HG03520 (cell line): ENCODE results near the gene TSPO.

Experiments
- ATAC-seq: cut with Tn5 transposase; IDR thresholded peaks from one replicate; pipeline ENCODE4 v1.9.1; 2021; ENCODE audit warnings: mild to moderate bottlenecking, moderate library complexity; ENCODE audit not compliant: unreplicated experiment

The TSPO gene

GRCh38 chr22:43199541-43199940 lies 48.2 kb downstream of the TSPO start:
- ATAC-seq, result no peak

GRCh38 chr22:43200031-43200430 lies 48.7 kb downstream of the TSPO start:
- ATAC-seq, result no peak

DNA sequence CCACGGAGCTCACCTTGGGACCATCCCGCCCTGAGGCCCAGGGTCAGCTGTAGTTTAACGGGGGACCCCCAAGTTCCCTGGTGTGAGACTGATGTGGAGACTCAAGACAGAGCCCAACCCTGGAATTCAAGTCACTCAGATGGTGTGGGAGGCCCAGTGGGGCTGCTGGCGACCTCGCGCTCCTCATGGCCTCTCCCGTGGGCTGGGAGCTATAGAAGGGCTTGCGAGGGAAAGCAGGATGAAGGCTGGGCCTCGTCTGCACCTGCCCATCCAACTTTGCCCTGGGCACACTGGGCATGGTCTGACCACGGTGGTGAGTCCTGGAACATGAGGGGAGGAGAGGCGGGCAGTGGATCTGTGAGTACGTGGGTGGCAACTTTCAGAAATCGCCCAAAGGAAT lies 49.2 kb downstream of the TSPO start:
- ATAC-seq, result no peak

DNA sequence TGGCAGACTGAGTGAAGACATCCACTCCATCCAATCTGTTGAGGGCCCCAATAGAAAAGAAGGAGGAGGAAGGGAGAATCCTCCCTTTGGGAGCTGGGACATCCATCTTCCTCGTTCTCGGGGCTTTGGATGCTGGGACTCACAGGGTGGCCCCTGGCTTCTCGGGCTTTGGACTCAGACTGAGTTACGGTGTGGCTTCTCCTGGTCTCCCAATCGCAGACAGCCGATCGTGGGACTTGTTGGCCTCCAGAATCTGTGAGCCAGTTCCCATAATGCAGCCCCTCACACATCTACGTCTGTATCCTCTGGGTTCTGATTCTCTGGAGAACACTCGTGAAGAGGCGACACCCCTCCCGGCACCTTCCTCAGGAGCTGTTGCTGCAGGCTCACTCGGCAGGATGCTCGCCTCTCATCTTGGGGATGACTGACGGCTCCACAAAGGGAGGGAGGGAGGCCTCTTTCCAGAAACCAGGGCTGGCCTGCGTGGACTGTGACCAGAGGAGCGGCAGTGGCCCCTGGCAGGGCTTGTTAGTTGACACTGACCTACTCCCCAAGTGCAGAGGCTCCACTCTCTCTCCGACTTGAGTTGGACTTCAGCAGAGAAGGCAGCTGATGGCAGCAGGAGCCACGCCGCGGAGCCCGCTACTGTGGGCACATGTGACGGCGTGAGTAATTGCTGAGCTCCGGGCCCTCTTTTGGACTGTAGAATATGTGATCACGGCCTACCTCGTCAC lies 50.3 kb downstream of the TSPO start:
- no peak for ATAC-seq

DNA sequence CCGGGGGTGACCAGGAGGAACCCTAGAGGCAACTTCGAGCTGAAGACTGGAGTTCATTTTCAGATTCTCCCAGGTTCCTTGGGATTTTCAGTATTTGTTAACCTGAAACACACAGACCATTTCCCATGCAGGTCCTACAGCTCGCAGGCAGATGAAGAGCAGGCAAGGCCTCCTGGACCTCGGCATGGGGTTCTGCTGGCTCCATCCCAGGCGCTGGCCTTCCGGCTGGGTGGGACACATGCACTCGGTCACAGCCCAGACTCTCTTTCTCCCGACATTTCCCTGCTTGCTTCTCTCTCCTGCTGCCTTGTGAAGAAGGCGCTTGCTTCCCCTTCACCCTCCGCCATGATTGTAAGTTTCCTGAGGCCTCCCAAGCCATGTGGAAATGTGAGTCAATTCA lies 51.0 kb downstream of the TSPO start:
- ATAC-seq, result no peak

- ATAC-seq, result no peak
Measured at GRCh38 chr22:43202756-43203410, 51.5 kb downstream of the TSPO start.

GRCh38 chr22:43203471-43203981 lies 52.2 kb downstream of the TSPO start:
- no peak for ATAC-seq

DNA sequence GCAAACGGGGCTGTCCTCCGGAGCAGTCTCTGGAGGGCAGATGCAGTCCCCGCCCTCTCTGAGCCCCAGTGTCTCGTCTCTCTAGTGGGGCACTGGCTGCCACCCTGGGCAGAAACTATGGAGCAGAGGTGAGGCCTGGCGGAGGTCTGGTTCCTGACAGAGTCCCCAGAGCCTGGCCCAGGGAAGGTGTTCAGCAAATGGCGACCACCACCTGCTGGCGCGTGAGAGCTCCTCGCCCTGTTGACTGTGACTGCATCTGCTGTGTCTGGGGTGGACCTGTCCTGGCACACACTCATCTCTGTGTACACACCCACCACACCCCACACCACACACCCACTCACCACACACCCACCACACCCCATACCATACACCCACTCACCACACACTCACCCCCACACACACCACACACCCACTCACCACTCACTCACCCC lies 53.9 kb downstream of the TSPO start:
- no peak for ATAC-seq

GRCh38 chr22:43205748-43206508 lies 54.6 kb downstream of the TSPO start:
- no peak for ATAC-seq

DNA sequence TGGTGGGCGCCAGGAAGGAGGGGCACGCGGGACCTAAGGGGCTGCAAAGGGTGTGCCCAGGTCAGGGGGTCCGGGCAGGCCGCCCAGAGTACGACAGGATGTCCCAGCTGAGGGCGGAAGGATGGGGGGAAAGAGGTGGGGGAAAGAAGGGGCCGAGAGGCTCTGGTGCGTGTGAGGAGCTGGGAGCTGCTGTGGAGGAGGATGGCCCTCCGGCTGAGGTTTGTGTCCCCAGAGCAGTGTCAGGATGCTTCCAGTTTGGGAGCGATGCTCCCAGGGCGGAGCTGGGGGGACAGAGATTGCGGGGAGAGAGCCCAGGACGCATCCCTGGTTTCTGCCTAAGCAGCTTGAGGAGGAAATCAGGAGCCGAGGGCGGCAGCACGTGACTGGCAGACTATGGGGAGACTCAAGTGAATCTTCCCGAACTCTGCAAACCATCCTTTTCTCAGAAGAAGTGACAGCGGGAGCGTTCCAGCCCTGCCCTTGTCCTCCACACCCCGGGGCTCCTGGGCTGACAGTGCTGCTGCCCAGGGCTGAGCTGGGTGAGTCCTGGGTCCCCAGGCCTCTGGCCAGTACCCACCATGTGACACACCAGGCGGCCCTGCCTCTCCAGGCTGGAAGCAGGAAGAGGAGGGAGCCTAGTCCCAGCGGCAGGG lies 55.3 kb downstream of the TSPO start:
- ATAC-seq, result no peak

DNA sequence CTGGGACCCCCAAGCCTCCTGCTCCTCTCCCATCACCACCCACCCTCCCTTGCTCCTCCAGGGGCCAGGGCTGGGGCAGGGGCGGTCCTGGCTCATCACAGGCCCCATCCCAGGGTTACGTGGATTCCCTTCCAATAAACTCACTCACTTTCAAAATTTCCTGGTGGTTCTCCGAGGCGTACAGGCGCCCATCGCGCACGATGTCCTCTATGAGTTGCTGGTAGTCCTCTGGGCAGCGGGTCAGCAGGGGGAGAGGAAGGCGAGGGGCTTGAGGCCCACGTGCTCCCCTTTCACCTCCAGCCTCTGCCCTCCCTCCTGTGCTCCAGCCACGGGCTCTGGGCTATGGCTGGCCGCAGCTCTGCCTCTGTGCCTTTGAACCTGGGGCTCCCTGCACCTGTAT lies 56.0 kb downstream of the TSPO start:
- no peak for ATAC-seq

GRCh38 chr22:43207849-43208702 lies 56.7 kb downstream of the TSPO start:
- no peak for ATAC-seq

DNA sequence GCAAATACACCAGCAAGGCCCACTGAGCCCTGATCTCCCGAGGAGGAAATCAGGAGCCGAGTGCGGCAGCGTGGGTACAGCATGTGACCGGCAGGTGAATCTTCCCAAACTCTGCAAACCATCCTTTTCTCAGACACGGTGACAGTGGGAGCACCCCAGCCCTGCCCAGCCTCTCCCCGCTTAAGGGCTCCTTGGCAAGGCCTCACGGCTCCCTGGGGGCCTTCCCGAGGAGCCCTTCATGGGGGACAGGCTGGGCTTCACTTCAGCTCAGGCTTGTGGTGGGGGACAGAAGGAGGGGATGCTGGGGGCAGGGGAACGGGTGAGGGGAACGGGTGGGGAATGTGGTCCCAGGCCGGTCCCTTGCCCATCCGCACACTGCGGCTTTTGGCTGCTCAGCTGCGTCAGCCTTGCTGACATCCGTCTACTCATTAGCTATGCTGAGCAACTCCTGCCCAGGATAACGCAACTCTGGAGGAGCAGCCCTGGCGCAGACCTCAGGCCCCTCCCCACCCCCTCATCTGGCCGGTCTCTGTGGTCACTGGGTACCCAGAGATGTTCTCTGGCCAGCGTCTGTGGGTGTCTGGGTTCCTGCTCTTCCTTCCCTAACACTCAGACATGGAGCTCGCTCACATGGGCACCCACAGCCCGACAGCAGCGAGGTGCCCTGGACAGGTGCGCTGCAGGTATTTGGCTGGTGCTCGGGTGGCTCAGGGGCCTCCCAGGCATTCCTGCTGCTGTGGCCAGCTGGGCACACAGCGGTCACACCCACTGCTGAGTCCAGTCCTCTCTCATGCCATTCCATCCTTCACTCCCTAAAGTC lies 57.6 kb downstream of the TSPO start:
- no peak for ATAC-seq

DNA sequence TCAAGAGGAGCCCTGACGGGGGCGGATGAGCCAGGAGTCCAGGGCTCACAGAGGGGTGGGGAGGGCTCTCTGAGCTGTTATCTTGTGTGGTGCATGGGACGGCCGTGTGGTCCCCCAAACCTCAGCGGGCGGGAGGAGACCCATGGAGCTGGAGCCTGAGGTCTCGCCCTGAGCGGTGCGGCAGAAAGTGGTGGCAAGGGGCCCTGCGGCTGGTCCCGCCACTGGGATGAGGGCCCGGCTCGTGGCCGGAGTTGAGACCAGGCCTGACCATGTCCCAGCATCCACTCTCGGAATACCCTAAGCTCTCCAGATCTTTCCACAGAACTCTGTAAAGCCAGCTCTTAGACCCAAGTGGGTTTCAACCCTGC lies 58.1 kb downstream of the TSPO start:
- no peak for ATAC-seq

GRCh38 chr22:43209971-43210370 lies 58.6 kb downstream of the TSPO start:
- ATAC-seq, result no peak

DNA sequence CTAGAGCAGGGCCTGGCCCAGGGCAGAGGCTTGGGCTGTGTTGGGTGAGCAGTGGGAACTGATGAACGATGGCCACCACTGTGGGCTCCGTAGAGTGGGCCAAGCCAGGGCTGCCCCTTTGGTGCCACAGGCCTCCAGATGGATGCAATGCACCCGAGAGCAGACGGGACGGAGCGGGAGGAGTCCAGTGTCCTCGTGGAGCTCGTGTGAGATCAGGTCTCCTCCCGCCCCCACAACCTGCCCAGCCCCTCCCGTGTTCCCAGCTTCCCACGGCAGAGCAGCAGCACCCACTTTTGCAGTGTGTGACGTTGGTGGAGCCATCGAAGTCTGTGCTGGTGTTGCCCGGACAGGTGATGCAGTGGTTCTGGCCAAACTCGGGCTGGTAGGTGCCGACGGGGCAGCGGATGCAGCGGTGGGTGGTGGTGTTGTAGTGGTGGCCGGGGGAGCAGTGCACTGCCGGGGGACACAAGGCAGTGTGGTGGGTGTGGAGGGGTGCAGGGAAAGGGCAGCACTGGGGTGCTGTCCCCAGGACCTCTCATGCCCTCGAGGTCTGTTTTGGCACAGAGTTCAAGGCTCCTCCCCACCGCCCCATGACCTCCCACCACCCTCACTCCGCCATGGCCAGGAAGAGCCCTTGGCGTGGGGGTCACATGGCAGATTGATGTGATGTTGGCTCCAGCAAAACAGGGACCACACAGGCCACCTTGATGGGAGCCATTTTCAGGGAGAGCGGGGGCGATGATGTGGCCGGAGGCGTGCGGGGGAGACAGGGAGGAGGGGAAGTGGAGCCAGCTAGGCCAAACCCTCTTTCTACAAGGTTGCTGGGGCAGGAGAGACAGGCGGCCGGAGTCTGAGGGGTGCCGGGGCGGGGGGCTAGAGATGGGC lies 59.5 kb downstream of the TSPO start:
- ATAC-seq, result no peak

DNA sequence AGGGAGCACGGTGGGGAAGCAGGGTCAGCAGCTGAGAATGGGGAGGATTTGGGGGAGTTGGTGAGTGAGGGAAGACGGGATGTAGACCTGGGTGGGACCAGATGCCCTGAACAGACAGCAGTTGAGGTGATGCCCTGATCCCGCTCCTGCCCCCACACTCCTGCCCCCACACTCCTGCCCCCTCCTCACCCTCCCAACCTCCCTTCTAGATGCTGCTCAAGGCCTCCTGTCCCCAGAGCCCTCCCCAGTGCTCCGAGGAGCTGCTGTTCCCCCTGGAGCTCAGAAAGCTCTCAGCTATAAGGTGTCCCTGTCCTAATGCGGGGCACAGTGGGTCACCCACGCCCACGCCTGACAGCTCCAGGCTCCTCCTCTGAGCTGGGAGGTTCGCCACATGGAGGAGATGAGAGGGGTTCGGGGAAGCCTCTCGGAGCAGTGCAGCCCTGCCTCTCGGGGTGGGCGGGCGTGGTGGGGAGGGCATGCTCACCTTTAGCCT lies 60.6 kb downstream of the TSPO start:
- no peak for ATAC-seq

GRCh38 chr22:43212434-43212952 lies 61.1 kb downstream of the TSPO start:
- ATAC-seq, result no peak
